Hematopoietic multipotent progenitor cell treated with erythropoietin and hydrocortisone succinate and interleukin-3 and kit ligand, for 4 days (in vitro differentiated cells): ENCODE measurements around the gene CXCL6.

Source experiments
- DNase-seq: peaks from one replicate; pipeline ENCODE4 v3.0.0-alpha.2; 2015

CXCL6 gene

DNA sequence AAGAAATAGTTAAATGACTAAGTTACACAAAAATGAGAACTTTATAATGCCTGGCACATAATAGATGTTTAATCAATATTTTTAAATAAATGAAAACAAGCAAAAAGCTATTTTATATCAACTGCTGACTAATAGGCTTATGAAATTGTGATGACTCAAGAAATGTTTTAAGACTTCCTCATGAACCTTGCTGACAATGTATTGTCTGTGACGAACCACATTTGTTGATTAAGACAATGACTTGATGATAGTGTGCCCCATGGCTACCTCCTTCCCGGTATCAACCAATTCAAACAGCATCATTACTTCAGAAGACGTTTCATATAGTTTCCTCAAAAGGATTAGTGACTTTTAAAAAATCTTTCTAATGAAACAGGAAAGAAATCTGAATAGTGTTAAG, 7.9 kb downstream of the CXCL6 start:
- peak; percentile 44 for DNase-seq

DNA sequence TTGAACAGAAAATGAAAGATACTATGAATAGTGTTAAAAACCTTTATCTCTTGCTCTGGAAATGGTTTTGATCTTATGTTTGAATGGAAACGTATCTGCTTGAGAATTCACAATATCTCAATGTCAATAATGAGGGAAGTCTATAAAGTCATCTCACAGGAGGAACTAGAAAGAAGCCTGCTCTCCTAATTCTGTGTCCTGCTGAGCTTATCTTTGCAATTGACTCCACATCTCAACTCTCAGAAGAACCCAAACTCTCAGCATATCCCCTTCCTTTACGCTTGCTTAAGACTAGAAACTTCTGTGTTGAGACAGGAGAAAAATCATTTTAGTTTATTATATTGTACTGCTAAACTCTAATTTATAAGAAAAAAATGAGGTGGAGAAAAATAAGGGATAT, 8.3 kb downstream of the CXCL6 start:
- no peak for DNase-seq

DNA sequence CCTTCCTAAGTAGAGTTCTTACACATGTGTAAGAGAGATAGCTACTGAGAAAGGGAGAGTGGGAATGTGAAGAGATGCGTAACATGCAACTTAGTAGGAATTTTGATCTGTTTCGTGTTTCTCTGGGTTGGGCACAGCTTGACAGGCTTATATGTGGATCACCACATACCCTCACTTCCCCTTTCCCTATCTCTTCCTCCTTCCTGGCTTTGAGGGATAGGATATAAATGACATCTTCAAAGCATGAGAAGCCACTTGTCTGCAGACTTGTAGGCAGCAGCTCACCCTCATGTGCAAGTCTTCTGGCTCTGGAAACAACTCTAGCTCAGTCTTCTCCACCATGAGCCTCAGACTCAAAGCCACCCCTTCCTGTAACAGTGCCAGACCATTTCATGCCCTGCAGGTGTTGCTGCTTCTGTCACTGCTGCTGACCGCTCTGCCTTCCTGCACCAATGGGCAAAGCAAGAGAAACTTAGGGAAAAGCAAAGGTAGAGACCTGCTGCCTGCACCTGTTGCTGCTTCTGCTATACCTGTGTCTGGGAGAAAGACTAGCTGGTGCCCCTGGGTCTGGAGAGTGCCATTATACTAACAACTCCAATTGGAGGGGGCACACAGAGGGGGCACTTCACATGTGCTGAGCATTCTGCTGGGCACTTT, 11.2 kb downstream of the CXCL6 start:
- DNase-seq: peak; percentile 61

DNA sequence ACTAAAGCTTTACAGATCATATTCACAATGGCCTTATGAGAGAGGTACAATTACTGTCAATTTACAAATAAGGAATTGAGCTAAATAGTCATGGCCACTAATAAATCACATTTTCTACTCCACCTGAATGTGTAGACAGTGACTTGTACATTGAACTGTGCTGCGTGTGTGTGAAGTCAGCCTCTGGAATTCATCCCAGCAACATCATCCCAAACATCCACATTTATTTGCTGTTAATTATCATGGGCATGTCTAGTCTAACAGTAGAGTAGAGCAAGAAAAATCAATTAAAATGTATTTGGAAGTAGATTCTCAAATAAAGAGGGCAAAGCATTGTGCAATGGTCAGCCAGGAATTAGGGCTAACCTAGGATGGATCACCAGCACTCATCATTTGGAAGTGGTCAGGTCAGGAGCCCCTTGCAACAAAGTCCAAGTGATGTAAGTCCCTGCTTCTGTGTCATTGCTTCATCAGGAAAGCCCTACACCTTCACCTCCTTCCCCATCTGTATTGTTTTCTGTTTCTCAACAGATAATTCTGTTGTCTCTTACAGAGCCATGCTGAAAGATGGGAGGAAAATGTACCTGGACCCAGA, 11.8 kb downstream of the CXCL6 start:
- DNase-seq: no peak

DNA sequence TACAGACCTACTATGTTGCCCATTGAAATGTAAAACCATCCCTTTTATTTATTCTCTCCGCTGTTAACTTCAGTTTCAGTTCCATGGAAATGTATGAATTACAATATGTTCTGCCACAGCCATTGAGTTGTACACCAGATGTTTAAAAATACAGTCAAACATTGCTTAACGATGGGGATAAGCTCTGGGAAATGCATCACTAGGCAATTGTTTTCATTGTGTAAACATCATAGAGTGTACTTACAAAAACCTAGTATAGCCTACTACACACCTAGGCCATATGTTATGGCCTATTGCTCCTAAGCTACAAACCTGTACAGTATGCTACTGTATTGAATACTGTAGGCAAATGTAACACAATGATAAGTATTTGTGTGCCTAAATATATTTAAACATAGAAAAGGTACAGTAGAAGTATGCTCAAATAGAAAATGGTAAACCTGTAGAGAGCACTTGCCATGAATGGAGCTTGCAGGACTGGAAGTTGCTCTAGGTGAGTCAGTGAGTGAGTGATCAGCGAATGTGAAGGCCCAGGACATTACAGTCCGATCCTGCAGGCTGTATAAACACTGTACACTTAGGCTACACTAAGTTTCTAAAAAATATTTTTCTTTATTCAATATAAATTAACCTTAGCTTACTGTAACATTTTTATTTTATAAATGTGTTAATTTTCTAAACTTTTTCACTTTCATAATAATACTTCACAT, 13.9 kb downstream of the CXCL6 start:
- DNase-seq: no peak

DNA sequence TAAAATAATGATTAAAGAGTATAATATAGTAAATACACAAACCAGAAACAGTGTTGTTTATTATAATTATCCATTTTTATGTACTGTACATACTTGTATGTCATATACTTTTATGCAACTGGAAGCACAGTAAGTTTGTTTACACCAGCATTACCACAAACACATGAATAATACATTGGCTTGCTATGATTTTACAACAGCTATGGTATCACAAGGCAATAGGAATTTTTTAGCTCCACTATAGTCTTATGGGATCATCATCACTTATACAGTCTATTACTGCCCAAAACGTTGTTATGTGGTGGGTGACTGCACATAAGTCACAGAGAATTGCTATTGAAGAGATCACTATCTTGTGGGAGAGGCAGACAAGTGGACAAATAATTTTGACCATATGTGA, 14.8 kb downstream of the CXCL6 start:
- DNase-seq: no peak

DNA sequence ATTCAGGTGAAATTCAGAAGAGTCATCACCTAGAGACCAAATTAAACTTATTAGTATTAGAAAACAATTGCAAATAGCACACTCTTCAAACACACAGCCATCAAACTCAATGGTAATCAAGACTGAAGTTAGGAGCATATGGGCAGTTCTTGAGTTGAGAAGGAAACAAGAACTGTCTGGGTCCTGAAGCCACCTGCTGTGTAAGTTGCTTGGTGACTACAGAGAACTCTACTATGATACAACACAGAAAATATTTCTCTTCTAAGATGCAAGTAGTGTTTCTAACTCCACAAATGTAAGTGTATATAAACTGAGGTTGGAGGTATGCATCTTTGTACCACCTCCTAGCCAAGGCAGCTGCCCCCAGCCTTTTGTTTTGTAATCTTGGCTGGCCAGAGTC, 16.3 kb downstream of the CXCL6 start:
- DNase-seq: no peak

DNA sequence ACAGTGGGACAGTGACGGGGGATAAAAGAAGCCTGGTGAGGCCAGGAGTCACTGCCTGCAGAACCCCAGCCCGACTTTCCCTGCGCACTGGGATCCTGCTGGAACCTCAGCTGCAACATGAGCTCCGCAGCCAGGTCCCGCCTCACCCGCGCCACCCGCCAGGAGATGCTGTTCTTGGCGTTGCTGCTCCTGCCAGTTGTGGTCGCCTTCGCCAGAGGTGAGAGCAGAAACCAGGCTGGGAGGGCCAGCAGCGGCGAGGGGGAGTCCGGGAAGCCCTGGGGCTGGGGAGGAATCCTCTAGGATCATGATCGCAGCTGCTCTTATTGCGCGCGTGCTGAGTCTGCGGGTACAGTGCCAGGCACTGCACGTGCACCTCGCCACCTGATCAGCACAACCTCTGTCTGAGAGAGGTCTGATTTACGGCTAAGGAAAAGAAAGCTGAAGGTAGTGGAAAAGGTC, 16.8 kb downstream of the CXCL6 start, which contains the start of gene PF4V1:
TSS of gene PF4V1 (plus strand) at position 51 of the 459 bp plus-strand sequence. CDS start at position 118, 67 bp downstream.
- no peak for DNase-seq

DNA sequence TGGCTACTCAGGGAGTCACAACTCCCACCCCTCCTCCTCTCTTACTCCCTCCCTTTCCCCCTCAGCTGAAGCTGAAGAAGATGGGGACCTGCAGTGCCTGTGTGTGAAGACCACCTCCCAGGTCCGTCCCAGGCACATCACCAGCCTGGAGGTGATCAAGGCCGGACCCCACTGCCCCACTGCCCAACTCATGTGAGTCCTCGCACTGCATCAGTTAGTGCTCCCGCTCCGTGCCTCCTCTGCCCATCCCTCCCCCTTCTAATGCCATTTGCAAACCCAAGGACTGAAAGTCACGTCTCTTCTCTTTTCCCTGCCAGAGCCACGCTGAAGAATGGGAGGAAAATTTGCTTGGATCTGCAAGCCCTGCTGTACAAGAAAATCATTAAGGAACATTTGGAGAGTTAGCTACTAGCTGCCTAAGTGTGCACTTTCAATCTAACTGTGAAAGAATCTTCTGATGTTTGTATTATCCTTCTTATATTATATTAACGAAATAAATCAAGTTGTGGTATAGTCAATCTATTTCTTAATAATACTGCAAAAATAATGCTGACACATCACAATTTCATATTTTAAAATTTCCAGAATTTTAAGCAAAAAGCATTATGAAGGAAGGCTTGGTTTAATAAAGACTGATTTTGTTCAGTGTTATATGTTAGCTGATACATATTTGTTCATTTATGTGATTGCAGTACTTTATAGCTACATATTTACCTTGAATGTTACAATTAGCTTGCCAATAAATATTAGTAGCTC, 17.4 kb downstream of the CXCL6 start:
- DNase-seq: no peak

DNA sequence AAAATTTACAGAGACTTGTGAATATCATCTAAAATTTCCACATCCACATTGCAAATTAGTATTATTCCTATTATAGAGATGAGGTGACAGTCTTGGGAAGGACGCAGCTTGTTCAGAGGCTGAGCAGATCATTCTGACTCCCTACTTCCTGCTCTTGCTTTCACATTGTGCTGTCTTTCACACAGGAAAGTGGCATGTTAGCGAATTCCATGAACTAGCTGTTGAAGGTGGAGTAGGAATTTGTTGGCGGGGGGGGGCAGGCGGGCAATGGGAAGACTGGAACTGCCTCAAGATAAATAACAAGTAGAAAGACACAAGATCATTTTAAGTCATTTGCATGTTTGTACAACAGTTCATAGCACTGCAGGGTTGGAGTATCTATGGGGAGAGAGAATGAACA, 18.9 kb downstream of the CXCL6 start:
- no peak for DNase-seq

DNA sequence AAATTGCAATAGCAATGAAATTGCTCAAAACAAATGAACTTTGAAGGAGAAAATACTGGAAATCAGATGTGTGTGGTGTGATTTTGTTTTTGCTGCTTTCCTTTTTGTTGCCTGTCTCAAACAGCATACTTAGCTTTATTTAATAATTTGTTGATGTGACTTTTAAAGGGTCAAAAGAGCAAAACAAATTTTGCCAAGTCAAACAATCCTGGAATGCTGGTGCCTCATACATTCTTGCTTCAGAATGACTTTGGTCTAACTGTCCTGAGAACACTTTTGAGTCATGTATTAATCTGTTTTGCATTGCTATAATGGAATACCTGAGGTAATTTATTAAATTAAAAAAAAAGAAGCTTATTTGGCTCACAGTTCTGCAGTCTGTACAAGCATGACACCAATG, 20.0 kb downstream of the CXCL6 start:
- DNase-seq: no peak

DNA sequence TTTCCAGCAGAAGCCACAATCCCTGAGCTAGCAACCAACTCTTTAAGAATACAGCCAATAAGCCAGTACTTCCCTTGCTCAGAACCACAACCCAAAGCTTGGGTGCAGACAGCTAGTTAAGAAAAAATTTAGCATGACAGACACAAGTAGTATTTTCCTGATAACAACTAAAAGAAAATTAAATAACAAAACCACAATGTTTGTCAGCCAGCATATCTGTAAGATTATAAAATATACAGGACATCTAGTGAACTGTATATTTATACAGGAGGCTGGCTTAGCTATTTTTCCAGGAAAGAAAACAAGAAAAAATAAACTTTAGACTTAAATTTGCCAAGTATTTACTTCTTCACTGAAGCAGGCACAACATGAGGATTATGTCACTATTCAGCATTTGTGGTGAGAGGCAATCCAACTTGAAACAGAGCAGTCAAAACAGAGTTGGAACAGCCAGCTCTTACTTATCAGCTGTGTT, 23.2 kb downstream of the CXCL6 start:
- DNase-seq: peak; percentile 43

DNA sequence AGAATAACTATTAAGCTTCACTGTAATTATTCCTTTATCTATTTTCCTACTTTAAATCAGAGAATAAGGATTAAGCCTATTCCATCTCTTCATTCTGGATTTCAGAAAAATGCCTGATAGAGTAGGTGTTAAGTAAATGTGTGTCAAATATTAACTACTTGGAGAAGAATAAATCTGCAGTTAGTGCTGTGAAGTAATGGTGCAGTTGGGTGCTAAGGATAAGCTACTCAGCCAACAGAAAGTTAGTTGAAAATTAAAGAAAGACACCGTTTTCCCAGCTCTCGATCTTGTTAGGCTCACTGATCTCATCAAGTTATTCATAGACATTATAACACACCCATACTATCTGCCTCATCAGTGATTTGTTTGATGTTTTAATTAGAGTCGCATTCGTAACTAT, 23.7 kb downstream of the CXCL6 start:
- DNase-seq: no peak

DNA sequence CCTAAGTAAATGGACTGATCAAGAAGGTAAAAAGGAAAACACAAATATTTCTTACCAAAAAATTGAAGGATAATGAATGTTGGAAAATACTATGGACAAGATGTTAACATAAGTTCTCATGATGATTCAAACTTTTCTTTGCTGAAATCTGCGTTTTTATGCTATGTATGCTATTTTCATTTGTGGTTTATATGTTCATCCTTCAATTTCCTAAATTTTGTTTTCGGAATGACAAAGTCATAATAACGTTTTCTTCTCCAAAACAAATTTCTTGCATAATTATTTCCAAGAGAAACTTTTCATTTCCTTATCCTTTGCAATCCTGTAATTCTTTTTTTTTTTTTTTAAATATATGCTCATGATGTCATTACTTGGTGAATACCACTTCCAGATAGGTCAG, 24.4 kb downstream of the CXCL6 start:
- DNase-seq: no peak

DNA sequence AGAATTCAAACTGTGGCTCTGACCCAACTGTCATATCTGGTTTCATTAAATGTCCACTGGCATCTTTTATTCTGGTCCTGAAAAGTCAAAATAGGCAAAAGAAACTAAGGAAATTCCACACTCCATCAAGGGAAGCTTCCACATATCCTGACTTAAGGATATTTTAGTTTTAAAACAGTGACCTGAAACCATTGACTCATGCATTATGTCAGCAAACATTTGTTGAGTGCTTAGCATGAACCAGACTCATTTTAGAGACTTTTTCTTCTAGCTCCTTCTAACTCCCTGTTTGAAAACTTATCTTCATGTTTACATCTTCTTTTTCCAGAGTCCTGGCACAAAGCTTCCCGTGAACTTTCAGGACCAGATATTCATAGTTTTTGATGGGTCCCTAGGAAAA, 25.8 kb downstream of the CXCL6 start:
- DNase-seq: no peak

DNA sequence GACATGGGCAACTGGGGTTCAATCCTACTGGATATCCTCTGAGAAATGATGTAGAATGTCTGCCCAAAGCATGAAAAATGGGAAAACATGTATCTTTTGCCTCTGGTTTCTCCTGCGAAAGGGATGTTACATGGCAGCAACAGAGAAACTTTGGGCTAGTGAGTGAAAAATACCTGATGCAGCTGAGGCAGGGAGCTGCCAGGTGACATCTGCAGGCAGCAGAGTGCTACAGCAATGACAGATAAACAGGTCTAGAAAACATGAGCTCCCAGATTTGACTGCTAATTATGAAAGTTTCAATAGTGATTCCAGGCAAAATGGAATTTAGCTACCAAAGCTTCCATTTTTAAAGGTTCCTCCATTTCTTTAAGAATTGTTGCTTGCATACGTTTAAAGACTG, 27.9 kb downstream of the CXCL6 start:
- peak; percentile 55 for DNase-seq

DNA sequence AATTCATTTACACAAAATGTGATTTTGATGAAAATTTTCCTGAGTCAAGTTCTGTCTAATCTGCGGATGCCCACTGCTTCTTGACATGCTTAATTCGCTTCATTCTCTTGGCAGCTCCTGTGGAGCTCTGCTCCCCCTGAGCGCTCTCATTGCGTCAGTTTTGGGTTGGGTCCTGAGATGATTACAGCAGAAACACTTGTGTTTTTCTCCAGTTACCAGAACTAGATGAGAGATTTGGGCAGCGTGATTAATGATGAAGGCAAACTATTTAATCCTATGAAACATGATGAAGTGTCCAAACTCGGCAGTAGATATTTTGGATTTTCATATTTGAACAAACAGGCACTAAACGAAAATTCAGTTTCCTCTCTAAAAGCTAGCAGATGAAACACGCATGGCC, 28.5 kb downstream of the CXCL6 start:
- no peak for DNase-seq

DNA sequence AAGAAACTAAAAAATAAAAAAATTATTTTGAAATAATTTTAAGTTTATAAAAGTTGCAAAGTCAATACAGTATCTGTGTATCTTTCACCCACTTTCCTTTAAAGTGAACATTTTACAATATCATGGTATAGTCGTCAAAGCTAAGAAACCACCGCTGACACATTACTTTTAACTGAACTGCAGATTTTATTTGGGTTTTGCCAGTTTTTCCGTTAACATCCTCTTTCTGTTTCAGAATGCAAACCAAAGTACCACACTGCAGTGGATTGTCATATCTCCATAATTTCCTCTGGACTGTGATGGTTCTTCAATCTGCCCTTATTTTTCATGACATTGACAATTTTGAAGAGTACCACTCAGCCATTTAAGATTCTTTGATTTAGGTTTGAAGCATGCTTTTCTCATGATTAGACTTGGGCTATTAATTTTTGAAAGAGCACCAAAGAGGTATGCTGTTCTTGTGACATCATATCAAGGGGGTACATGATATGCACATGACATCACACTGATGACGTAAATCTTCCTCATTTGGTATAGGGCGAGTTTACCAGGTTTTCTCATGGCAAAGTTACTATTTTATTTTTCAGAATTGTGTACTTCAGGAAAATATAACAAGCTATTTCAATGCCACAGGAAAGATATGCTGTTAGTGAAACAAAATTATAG, 29.1 kb downstream of the CXCL6 start:
- DNase-seq: no peak

DNA sequence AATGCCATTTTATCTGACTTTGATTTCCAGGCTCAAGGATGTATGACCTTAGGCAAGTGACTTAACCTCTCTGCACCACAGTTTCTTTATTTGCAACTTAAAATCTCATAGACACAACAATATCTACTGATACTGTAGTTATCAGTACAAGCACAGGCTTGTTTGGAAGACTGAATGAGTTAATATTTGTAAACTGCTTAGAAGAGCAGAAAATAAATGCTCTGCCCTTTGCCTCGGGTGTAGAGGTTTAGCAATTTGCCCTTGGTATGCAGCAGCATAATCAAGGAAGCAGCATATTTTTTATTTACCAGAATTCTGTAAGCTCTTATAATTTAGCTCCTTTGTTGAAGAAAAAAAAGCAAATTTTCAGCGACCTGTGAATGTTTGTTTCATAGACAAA, 29.8 kb downstream of the CXCL6 start:
- no peak for DNase-seq

DNA sequence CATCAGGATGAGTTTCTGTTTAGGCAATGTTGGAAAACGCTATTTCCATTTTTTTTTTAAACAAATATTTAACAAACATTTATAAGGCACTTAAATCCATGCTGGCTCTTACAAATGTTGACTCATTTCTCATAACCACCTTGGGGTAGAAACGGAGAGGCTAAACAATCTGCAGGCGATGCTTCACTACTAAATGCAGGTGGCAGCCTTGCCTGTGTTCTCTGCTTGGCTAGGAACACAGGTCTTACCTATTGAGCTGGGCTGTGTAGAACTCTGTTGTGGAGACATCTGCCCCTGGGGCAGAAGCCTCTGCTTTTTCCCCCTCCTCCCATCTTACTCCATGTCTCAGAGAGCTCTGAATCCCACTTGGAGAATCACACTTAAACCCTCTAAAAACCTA, 31.3 kb downstream of the CXCL6 start:
- DNase-seq: peak; percentile 24

DNA sequence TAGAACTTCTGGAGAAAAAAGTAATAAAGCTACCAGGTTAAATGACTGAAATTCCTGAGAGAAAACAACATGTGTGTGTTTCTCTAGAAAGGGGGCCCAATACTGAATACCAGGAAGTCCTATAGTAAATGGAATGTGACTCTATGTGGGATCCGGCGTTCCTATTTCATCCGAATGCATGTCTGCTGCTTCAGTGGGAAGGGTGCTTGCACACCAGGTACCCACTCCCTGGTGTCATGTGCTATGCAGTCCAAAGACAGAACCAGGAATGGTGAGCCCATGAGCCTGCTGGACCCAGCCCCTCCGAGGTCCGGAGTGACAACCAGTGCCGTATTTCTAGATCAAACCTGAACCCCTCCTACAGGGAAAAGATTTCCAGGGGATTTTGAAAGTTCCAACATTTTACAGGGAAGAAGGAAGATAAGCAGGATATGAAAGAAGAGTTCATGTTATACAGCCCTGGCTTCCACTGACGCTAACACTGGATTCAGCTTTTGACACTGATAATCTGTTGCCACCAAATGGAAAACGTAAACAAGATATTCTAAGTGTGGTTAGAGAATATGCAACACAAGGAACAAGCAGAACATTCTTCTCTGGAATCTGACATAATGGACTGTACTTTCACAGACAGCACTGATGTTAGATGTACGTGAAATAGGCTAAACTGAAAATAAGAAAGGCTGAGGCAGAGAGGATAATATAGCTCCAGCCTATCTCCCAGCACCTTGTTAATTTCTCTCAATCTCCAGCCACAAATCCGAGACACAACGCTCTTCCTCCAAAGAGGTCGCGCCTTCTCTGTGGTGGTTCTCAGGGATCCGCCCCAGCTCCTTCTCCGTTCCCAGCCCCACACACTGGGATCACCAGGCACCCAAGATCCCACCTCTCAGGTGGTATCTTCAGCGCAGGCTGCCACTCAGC, 32.0 kb downstream of the CXCL6 start:
- DNase-seq: peak; percentile 38
